Myocyte (in vitro differentiated cells): Measurements from ENCODE around the gene PCGF5. TPM values are rescaled to one million over a fixed set of nuclear protein-coding genes. Genes with fewer than 3 reads are reported as not detected.
"Not testable (repeated sequence)": the region's sequence is repeated elsewhere in the genome, so short reads cannot be mapped to it uniquely, and the experiment has no call there.

Experiments
- DNase-seq: peaks from one replicate; pipeline ENCODE4 v3.0.0-alpha.2; 2012; ENCODE audit warnings: low read depth
- total RNA-seq: library from RNA; depleted of rRNA; stranded (reverse); fragments of >200 nt; gene quantifications from 2 replicates; pipeline ENCODE4 v1.2.3, GENCODE V29; 2014

Gene PCGF5
- total RNA-seq, 1 donor from 2014 or later, result 28.9 TPM

- no peak for DNase-seq
Observed at GRCh38 chr10:91210014-91210413, 10.4 kb upstream of the PCGF5 start.

- peak; percentile 62 for DNase-seq
Observed at GRCh38 chr10:91210435-91210834, 10.0 kb upstream of the PCGF5 start.

GRCh38 chr10:91211675-91212074, 8.8 kb upstream of the PCGF5 start:
- DNase-seq, result no peak

DNA sequence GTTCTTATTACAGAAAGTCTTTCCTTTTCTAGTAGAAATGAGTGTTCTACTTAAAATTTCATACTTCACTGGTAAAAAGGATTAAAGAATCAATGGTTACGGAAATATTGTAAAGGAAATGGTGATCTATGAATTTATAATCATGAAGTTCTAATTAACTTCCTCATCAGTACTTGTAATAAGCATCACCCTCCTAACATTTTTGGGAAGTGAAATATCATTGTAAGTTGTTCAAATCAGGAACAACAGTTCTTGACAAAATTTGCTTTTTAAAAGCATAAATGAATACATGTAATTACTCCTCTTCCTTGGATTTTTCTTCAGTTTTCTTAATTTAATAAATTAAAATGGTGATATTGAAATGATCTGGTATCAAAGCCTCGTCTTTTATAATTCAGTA, 5.6 kb upstream of the PCGF5 start:
- DNase-seq, result no peak

DNA sequence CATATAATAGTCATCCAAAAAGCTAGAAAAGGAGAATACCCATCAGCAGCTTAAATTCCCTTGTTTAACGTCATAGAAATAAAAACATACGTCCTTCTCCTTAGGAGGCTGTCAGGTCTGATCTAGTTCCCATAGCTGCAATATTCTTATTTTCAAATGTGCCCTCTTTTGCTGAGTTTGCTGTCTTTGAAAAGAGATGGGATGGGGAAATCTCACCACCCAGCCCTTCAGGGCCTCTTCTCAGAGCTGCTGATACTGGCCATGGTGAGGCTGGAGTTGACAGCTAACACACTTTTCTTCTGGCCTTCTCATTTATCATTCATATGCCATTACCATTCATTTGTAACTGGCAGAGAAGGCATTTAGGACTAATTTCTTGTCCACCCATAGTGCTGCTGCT, 5.1 kb upstream of the PCGF5 start:
- DNase-seq, result no peak

- no peak for DNase-seq
Observed at GRCh38 chr10:91219371-91220193, 881 bp upstream of the PCGF5 start.

- DNase-seq, result peak; percentile 24
Observed at GRCh38 chr10:91220954-91221675, 652 bp downstream of the PCGF5 start.

DNA sequence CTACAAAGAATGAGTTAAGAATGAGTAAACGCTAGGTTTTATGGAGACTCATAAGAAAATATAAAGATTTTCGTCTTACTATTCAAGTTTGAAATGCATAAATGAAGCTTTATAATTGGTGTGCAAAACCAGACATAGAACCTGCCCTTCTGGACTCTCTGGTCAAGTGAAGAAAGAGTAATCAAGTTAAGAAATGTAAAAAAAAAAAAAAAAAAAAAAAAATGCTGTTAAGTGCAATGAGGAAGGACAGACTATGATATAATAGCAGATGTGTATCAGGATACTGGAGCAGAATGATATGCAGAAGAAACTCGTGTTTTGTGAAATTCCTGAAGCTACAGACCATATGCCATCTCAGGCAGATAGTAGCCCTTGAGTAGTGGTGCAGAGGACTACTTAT, 5.6 kb downstream of the PCGF5 start:
- DNase-seq, result no peak

GRCh38 chr10:91227576-91227975, 7.1 kb downstream of the PCGF5 start:
- no peak for DNase-seq

DNA sequence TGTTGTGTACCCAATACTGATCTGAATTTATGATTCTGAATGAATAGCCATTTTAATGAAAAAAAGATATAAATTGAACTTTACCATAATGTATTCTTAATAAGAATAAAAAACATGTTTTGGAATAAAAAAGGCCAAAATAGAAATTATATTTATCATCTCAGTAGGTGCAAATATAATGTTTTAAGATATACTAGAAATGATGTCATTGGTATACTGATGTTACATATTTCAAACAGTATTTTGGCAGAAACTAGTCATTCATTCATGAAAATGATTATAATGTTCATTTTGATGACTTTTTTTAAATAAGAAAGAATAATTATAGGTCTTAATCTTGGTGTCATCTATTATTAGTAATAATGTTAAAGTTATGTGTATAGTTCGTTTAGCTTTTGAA, 9.2 kb downstream of the PCGF5 start:
- DNase-seq, result no peak

- no peak for DNase-seq
Observed at GRCh38 chr10:91238191-91238590, 17.7 kb downstream of the PCGF5 start.

DNA sequence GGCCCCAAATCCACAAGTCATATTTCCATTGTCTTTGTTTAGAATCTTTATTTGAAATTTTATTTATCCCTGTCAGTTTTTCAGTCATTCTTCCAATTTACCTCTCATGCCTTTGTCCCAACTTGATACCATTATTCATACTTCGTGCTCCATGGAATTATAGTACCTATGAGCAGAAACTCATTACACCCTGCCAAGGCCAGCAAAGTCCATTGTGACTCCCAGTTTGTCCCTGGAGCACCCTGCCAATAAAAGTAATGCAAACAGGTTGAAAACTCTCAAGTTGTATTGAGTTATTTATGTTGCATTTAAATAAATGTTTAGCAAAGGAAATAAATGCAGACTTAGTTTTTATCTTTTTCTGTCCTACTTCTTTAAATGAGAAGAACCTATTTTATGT, 19.3 kb downstream of the PCGF5 start:
- no peak for DNase-seq

- no peak for DNase-seq
Observed at GRCh38 chr10:91242940-91243339, 22.5 kb downstream of the PCGF5 start.

GRCh38 chr10:91247360-91248111, 27.1 kb downstream of the PCGF5 start:
- DNase-seq, result no peak

GRCh38 chr10:91249700-91250099, 29.2 kb downstream of the PCGF5 start:
- no peak for DNase-seq

- no peak for DNase-seq
Observed at GRCh38 chr10:91250341-91250740, 29.9 kb downstream of the PCGF5 start.

- peak; percentile 69 for DNase-seq
Observed at GRCh38 chr10:91251430-91252056, 31.1 kb downstream of the PCGF5 start.

- no peak for DNase-seq
Observed at GRCh38 chr10:91253300-91253699, 32.8 kb downstream of the PCGF5 start.

DNA sequence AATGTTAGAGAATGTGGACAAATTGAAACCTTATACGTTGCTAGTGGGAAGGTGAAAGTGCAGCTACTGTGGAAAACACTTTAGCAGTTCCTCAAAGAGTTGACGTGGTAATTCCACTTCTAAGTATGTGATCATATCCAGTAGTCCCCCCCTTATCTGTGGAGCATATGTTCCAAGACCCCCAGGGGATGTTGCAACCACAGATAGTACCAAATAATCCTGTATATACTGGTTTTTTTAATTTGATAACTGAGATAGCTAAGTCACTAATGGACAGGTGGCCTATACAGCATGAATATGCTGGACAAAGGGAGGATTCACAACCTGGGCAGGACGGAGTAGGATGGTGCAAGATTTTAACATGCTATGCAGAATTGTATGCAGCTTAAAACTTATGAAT, 36.8 kb downstream of the PCGF5 start:
- no peak for DNase-seq

DNA sequence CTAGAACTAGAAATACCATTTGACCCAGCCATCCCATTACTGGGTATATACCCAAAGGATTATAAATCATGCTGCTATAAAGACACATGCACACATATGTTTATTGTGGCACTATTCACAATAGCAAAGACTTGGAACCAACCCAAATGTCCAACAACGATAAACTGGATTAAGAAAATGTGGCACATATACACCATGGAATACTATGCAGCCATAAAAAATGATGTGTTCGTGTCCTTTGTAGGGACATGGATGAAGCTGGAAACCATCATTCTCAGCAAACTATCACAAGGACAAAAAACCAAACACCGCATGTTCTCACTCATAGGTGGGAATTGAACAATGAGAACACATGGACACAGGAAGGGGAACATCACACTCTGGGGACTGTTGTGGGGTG, 40.0 kb downstream of the PCGF5 start:
- not testable (repeated sequence) for DNase-seq

- DNase-seq, result peak; percentile 43
Observed at GRCh38 chr10:91271886-91272285, 51.4 kb downstream of the PCGF5 start.
